GM19397 (cell line): Measurements from ENCODE around the gene PHLDA3.

ENCODE experiments used
- ATAC-seq: cut with Tn5 transposase; IDR thresholded peaks from one replicate; pipeline ENCODE4 v1.9.1; 2021; ENCODE audit warnings: mild to moderate bottlenecking, moderate library complexity; ENCODE audit not compliant: unreplicated experiment

The PHLDA3 gene

DNA sequence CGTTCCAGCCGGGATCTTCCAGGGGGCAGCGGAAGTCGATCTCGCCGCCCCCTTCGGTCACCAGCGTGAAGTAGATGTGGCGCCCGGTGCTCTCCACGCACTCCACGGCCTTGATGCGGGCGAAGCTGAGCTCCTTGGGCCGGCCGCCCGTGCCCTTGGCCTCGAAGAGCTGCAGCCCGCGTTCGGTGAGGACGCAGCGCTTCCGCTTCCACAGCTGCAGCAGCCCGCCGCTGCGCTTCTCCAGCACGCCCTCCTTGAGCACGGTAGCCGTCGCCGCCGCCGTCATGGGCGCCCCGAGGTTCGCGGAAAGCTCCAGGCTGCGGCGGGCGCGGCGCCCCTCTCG is 516 bp downstream of the PHLDA3 start:
- peak; percentile 36 for ATAC-seq

GRCh38 chr1:201466492-201466891 is 2.5 kb downstream of the PHLDA3 start:
- no peak for ATAC-seq

- ATAC-seq, result no peak
Measured at GRCh38 chr1:201465698-201466290, 3.2 kb downstream of the PHLDA3 start.

- no peak for ATAC-seq
Measured at GRCh38 chr1:201463071-201463552, 5.9 kb downstream of the PHLDA3 start.

GRCh38 chr1:201461645-201462441 is 7.1 kb downstream of the PHLDA3 start:
- no peak for ATAC-seq

DNA sequence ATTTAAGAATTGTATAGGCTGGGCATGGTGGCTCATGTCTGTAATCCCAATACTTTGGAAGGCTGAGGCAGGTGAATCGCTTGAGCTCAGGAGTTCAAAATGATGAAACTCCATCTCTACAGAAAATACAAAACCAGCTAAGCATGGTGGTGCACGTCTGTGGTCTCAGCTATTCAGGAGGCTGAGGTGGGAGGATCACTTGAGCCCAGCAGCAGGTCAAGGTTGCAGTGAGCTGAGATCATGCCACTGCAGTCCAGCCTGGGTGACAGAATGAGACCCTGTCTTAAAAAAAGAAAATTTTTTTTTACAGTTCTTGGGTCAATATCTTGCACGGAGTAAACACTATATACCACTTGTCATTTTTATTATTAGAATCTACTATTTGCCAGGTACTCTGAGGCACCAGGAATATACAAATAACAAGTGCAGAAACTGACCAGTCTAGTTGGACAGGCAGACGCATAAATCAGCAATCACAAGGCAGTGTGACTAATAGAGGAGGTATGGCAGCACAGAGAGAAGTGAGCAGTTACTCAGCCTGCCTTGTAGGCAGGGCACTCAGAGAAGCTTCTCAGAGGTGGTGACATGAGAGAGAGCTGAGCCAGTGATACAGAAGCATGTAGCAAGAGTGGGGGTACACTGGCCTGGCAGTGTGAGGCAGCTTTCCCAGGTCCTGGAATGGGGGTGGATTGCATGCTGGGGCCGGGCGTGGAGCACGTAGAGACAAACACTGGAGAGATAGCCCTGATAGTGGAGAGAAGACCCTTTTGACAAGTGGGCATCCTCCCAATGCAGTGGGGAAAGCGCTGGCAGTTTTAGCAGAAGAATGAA is 8.0 kb downstream of the PHLDA3 start:
- ATAC-seq, result no peak

- ATAC-seq, result no peak
Measured at GRCh38 chr1:201459775-201460174, 9.2 kb downstream of the PHLDA3 start.

- no peak for ATAC-seq
Measured at GRCh38 chr1:201459052-201459451, 9.9 kb downstream of the PHLDA3 start.

DNA sequence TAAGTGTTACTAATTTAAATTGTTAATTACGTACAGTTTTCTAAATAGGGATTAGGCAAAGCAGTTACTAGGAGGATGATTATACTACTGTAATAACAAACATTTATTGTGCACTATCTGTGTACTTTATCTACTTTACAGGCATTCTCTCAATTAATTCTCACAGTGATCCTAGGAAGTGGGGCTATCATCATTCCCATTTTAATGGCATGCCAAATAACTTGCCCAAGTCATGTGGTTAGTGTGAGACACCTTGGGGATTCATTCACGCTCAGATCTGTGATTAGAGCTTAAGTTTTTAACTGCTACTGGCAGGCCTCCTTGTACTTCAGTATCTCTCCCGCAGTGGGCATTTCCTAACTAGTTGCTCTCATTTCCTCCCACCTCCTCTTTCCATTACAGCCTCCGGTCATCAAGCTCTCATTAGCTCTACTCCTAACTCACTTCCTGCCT is 11.5 kb downstream of the PHLDA3 start:
- ATAC-seq, result no peak

DNA sequence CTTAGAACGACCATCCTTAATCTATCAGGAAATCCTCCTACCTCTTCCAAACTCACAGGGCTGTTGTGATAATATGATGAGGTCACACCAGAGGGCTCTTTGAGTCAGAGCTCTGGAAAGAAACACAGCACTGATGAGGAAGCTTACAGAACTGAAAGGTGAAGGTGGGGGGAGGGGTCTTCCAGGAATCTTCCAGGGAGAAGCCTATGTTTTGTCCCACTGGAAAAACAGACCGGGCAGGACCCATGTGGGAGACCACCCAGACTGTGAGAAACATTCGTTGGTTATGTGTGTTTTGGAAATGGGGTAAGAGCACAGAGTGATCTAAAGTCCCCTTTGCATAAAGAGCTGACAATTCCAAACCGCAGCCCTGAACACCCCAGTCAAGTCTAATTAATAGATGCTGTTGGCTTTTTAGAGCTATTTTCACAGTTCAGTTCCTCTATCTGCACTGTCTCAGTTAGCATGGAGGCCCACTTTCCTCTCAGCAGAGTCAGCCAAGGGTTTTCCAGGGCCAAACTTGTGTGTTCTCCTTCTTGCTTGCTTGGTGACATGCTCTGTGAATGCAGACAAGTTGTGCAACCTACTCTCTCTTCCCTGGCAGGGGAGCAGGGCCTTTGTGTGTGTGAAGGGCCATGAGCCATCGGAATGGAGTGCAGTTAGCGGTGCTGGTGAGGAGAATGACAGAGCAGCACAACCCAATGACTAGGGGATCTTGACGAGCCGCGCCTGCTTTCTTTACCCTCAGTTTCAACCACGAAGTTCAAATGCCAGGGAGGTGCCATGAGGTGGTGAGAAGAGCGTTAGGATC is 12.3 kb downstream of the PHLDA3 start:
- no peak for ATAC-seq

DNA sequence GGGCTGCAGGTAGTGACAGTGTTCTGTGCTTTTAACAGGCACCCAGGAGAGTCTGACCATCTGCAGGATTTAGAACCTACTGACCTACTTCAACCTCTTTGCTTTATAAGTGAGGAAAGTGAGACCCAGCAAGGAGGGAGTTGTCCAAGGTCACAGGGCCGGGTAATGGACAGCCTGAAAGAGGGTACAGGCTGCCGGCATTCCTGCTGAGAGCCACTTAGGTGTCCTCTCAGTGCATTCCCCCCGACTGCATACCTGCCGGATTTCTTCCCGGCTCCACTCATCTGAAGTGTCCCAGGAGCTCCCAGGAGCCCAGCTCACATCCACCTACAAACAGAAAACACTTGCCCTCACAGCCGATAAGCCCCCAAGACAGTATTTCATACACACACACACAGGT is 13.9 kb downstream of the PHLDA3 start:
- no peak for ATAC-seq

DNA sequence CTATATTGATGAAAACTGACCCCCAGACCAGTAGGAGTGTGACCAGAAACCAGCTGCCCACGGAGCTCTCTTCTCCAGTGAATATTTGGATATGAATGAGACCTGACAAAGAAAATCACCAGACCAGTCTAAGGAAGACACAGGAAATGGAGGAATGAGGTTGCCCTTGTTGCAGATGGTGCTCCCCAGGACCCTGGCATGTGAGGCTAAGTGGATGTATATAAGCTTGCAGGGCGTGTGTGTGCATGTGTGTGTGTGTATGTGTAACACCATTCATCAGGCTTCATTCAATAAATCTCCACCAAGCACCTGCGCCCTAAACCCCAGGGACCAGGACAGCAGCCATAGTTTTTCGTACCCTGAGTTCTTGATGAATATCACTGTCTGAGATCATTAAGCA is 14.4 kb downstream of the PHLDA3 start:
- ATAC-seq, result no peak

- ATAC-seq, result no peak
Measured at GRCh38 chr1:201452866-201453265, 16.1 kb downstream of the PHLDA3 start.

- no peak for ATAC-seq
Measured at GRCh38 chr1:201450721-201451291, 18.2 kb downstream of the PHLDA3 start.

GRCh38 chr1:201448990-201449389 is 20.0 kb downstream of the PHLDA3 start:
- no peak for ATAC-seq

GRCh38 chr1:201447903-201448871 is 20.8 kb downstream of the PHLDA3 start:
- ATAC-seq, result peak; percentile 86

GRCh38 chr1:201445310-201445709 is 23.7 kb downstream of the PHLDA3 start:
- no peak for ATAC-seq

DNA sequence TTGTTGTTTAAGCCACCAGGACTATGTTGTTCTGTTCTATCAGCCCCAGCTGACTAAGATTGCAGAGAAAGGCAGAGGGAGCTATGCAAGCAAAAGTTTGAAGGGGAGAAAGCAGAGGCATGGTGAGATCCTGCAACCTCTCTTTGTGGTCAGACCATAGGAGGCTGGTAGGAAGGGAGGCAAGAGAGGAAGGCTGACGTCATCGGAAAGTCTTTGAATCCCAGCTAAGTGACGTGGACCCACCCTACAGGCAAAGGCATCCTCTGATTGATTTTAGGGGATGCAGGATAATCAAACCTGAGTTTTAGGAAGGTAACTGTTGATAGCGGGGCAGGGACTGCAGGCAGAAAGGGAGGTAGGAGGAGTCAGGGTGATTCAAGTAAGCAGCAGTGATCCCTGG is 24.2 kb downstream of the PHLDA3 start:
- ATAC-seq, result no peak

DNA sequence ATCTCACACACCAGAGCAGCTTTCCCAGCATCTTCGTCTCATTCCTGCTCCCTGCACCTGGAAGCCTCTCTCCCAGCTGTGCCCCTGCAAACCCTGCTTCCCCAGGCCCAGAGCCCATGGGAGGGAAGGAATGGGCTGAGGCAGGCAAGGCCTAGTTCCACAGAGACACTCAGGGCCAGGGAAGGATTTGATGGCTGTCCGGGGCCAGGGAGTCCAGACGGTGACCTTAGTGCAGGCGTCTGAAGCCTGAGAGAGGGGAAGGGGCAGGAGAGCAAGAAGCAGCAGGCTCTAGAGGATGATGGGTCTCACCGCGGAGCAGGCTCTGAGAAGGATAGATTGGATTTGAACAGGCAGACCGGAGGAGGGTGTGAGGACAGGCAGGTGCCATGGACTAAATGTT is 25.2 kb downstream of the PHLDA3 start:
- ATAC-seq, result no peak
